Osteoblast (primary cell): ENCODE results near the gene PIK3IP1. TPM values are rescaled to one million over a fixed set of nuclear protein-coding genes. Genes with fewer than 3 reads are reported as not detected.

Source experiments
- DNase-seq: peaks from one replicate; pipeline ENCODE4 v3.0.0; 2011; ENCODE audit warnings: low spot score, mixed read lengths; ENCODE audit not compliant: insufficient read length; ENCODE audit errors: missing footprints
- H2AFZ ChIP-seq: 2 replicates; pipeline ENCODE4 v1.6.0; 2011; ENCODE audit warnings: mild to moderate bottlenecking, low read length
- H3K27ac ChIP-seq: 2 replicates; pipeline ENCODE4 v1.5.1; 2011; ENCODE audit warnings: mild to moderate bottlenecking, low read depth, low read length, moderate library complexity
- H3K27me3 ChIP-seq: 2 replicates; pipeline ENCODE4 v1.6.0; 2012; ENCODE audit warnings: mild to moderate bottlenecking, control low read depth, inconsistent platforms, low read length, moderate library complexity; ENCODE audit not compliant: insufficient read depth
- H3K36me3 ChIP-seq: 2 replicates; pipeline ENCODE4 v1.5.1; 2011; ENCODE audit warnings: mild to moderate bottlenecking, low read length, control low read depth, moderate library complexity; ENCODE audit not compliant: insufficient read depth
- H3K4me1 ChIP-seq: 2 replicates; pipeline ENCODE4 v1.5.1; 2011; ENCODE audit warnings: mild to moderate bottlenecking, low read length, control low read depth, moderate library complexity; ENCODE audit not compliant: insufficient read depth
- H3K4me2 ChIP-seq: 2 replicates; pipeline ENCODE4 v1.6.0; 2011; ENCODE audit warnings: mild to moderate bottlenecking, low read length; ENCODE audit not compliant: insufficient read depth
- H3K4me3 ChIP-seq: fragments of 200-600 bp; sonication (generic); 3 replicates; pipeline ENCODE4 v1.5.1; 2012; ENCODE audit warnings: mild to moderate bottlenecking, low read length, inconsistent platforms; ENCODE audit not compliant: insufficient read depth
- H3K79me2 ChIP-seq: 2 replicates; pipeline ENCODE4 v1.6.0; 2012; ENCODE audit warnings: mild to moderate bottlenecking, low read length, control low read depth, inconsistent platforms; ENCODE audit not compliant: insufficient read depth
- H3K9me3 ChIP-seq: 2 replicates; pipeline ENCODE4 v1.5.1; 2011; ENCODE audit warnings: low read depth, low read length, control low read depth
- H4K20me1 ChIP-seq: 2 replicates; pipeline ENCODE4 v1.6.0; 2012; ENCODE audit warnings: mild to moderate bottlenecking, low read length, control low read depth; ENCODE audit not compliant: insufficient read depth
- CTCF ChIP-seq: IDR thresholded peaks from 2 replicates; pipeline ENCODE4 v1.5.1; 2011; ENCODE audit warnings: mild to moderate bottlenecking, low read depth, low read length, moderate library complexity; ENCODE audit errors: extremely low read depth
- total RNA-seq: library from RNA; depleted of rRNA; stranded (reverse); fragments of >200 nt; gene quantifications from 2 replicates; pipeline ENCODE4 v1.2.3, GENCODE V29; 2012

The PIK3IP1 gene
- total RNA-seq, 1 donor: 31.5 TPM

- peaks cover 12% of the 10 kb centered on the region for H4K20me1 ChIP-seq
- no peak overlapping the region for H3K27ac ChIP-seq
- H3K79me2 ChIP-seq: no peaks in the 10 kb centered on the region
- no peak overlapping the region for H2AFZ ChIP-seq
- no peak overlapping the region for H3K4me2 ChIP-seq
- no peaks in the 10 kb centered on the region for H3K27me3 ChIP-seq
- H3K9me3 ChIP-seq: no peaks in the 10 kb centered on the region
- DNase-seq: peak; percentile 88
- TF ChIP-seq CTCF: no peak
- no peak overlapping the region for H3K4me3 ChIP-seq
- peaks cover 5% of the 10 kb centered on the region for H3K4me1 ChIP-seq
- peaks cover 28% of the 10 kb centered on the region for H3K36me3 ChIP-seq
These were observed 40.6 kb upstream of the PIK3IP1 start for GRCh38 chr22:31332886-31333285.

- Histone ChIP-seq H3K4me2 (no peak overlapping the region), H3K27ac (no peak overlapping the region), H4K20me1 (peaks cover 9% of the 10 kb centered on the region), H2AFZ (no peak overlapping the region), H3K4me1 (peaks cover 5% of the 10 kb centered on the region), H3K79me2 (no peaks in the 10 kb centered on the region), H3K36me3 (peaks cover 31% of the 10 kb centered on the region), H3K9me3 (no peaks in the 10 kb centered on the region), H3K27me3 (no peaks in the 10 kb centered on the region), H3K4me3 (no peak overlapping the region)
- no peak for DNase-seq
- no peak for TF ChIP-seq CTCF
These were observed 39.7 kb upstream of the PIK3IP1 start for GRCh38 chr22:31332010-31332409.

GRCh38 chr22:31329453-31330215 lies 37.3 kb upstream of the PIK3IP1 start:
- DNase-seq: no peak
- H3K9me3 ChIP-seq: no peaks in the 10 kb centered on the region
- no peak overlapping the region for H3K4me3 ChIP-seq
- H3K79me2 ChIP-seq: no peaks in the 10 kb centered on the region
- H2AFZ ChIP-seq: no peak overlapping the region
- H3K27me3 ChIP-seq: no peaks in the 10 kb centered on the region
- no peak overlapping the region for H3K4me2 ChIP-seq
- peaks cover 5% of the 10 kb centered on the region for H4K20me1 ChIP-seq
- no peak for TF ChIP-seq CTCF
- peaks cover 5% of the 10 kb centered on the region for H3K4me1 ChIP-seq
- H3K36me3 ChIP-seq: peaks cover 31% of the 10 kb centered on the region
- no peak overlapping the region for H3K27ac ChIP-seq

- peak; percentile 68 for DNase-seq
- Histone ChIP-seq H3K4me2 (no peak overlapping the region), H3K4me1 (peaks cover 5% of the 10 kb centered on the region), H4K20me1 (peaks cover 5% of the 10 kb centered on the region), H3K9me3 (no peaks in the 10 kb centered on the region), H3K4me3 (no peak overlapping the region), H3K27ac (no peak overlapping the region), H3K79me2 (no peaks in the 10 kb centered on the region), H3K36me3 (peaks cover 25% of the 10 kb centered on the region), H3K27me3 (no peaks in the 10 kb centered on the region), H2AFZ (no peak overlapping the region)
- no peak for TF ChIP-seq CTCF
These were observed 36.7 kb upstream of the PIK3IP1 start for GRCh38 chr22:31329029-31329428.
